Bronchial epithelial cell (primary cell): ENCODE results near the gene DHRS12. TPM values are rescaled to one million over a fixed set of nuclear protein-coding genes. Genes with fewer than 3 reads are reported as not detected.
A peak's percentile ranks its signal among the peaks of the same experiment; 100 is the strongest.

Experiments used
- DNase-seq: peaks from one replicate; pipeline ENCODE4 v3.0.0-alpha.2; 2010; ENCODE audit warnings: low read depth
- FAIRE-seq: peaks from 2 replicates; lab custom pipeline; 2011; peaks lifted over from hg19 to GRCh38; lab: Jason Lieb, UNC
- H3K27me3 ChIP-seq: 2 replicates; pipeline ENCODE4 v1.5.1; 2011; ENCODE audit warnings: low read length; ENCODE audit not compliant: control insufficient read depth, insufficient read depth
- H3K36me3 ChIP-seq: 2 replicates; pipeline ENCODE4 v1.5.1; 2011; ENCODE audit warnings: low read length; ENCODE audit not compliant: control insufficient read depth, insufficient read depth
- H3K4me3 ChIP-seq: 2 replicates; pipeline ENCODE4 v1.5.1; 2011; ENCODE audit warnings: mild to moderate bottlenecking, low read depth, low read length, control low read depth
- total RNA-seq: library from RNA; depleted of rRNA; stranded (reverse); fragments of >200 nt; gene quantifications from 2 replicates; pipeline ENCODE4 v1.2.1, GENCODE V29; 2014
- TF ChIP-seq, protein P1 (sequence below): IDR thresholded peaks from 2 replicates; pipeline ENCODE4 v1.5.1; 2011; ENCODE audit warnings: mild to moderate bottlenecking, moderate library complexity, low read length, control low read depth, inconsistent platforms; ENCODE audit not compliant: insufficient read depth, severe bottlenecking

Gene DHRS12
- total RNA-seq, 1 donor from 2014 or later, result 2.4 TPM

GRCh38 chr13:51767100-51767499 is 36.9 kb downstream of the DHRS12 start:
- TF ChIP-seq, protein P1, sequence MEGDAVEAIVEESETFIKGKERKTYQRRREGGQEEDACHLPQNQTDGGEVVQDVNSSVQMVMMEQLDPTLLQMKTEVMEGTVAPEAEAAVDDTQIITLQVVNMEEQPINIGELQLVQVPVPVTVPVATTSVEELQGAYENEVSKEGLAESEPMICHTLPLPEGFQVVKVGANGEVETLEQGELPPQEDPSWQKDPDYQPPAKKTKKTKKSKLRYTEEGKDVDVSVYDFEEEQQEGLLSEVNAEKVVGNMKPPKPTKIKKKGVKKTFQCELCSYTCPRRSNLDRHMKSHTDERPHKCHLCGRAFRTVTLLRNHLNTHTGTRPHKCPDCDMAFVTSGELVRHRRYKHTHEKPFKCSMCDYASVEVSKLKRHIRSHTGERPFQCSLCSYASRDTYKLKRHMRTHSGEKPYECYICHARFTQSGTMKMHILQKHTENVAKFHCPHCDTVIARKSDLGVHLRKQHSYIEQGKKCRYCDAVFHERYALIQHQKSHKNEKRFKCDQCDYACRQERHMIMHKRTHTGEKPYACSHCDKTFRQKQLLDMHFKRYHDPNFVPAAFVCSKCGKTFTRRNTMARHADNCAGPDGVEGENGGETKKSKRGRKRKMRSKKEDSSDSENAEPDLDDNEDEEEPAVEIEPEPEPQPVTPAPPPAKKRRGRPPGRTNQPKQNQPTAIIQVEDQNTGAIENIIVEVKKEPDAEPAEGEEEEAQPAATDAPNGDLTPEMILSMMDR, result peak; percentile 10
- DNase-seq, result no peak
- H3K4me3 ChIP-seq, result no peak overlapping the region
- no peak for FAIRE-seq
- H3K27me3 ChIP-seq, result no peaks in the 10 kb centered on the region
- H3K36me3 ChIP-seq, result peaks cover 5% of the 10 kb centered on the region

- H3K4me3 ChIP-seq, result no peak overlapping the region
- no peaks in the 10 kb centered on the region for H3K27me3 ChIP-seq
- FAIRE-seq, result peak; percentile 76
- no peak for DNase-seq
- peaks cover 12% of the 10 kb centered on the region for H3K36me3 ChIP-seq
- TF ChIP-seq, protein P1, result no peak
Measured at GRCh38 chr13:51765142-51765515, 38.8 kb downstream of the DHRS12 start.

GRCh38 chr13:51764184-51765141 is 39.5 kb downstream of the DHRS12 start:
- FAIRE-seq (no peak), DNase-seq (peak; percentile 26)
- Histone ChIP-seq H3K4me3 (no peak overlapping the region), H3K36me3 (peaks cover 12% of the 10 kb centered on the region), H3K27me3 (no peaks in the 10 kb centered on the region)
- TF ChIP-seq, protein P1, result no peak

DNA sequence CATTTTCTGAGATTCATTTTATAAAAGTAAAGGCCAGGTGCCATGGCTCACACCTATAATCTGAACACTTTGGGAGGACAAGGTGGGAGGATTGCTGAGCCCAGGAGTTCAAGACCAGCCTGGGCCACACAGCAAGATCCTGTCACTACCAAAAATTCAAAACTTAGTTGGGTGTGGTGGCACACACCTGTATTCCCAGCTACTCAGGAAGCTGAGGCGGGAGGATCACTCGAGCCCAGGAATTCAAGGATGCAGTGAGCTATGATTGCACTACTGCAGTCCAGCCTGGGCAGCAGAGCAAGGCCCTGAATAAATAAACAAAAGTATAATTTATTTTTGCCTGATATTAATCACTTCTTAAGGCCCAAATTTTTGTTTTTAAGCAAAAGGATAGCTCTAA is 40.5 kb downstream of the DHRS12 start:
- DNase-seq, result no peak
- FAIRE-seq, result no peak
- Histone ChIP-seq H3K27me3 (no peaks in the 10 kb centered on the region), H3K36me3 (peaks cover 12% of the 10 kb centered on the region), H3K4me3 (no peak overlapping the region)
- TF ChIP-seq, protein P1, result no peak

DNA sequence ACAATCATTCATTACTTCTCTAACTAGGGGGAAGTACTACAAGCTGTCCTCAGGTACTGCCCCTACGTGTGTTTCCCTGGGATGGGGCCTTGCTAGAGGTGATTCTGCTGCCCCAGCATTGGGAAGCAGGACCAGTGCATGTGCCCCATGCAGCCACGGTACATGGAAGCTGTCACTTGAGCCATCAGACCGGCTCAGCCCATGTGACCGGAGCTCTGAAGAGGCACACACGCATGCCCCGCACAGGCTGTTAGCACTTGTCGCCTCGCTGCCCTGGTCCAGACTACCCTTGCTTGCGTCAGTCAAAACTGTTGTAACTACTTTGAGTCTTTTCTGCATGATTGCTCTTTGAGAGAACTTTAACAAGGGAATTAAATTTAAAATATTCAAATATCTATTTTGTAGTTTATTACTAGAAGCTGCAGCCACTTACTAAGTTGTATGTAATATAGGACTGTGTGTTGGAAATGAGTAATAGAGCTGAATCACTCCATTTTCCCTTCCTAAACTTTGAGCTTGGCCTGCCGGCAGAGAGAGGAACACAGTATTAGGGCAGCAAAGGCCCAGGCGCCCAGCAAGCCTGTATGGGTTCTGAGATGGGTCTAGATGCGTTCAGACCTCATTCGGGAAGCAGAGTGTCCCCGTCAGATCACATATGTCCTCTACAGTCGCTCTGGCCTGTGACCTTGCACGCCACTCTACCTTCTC is 42.2 kb downstream of the DHRS12 start:
- FAIRE-seq, result no peak
- H3K36me3 ChIP-seq, result peaks cover 17% of the 10 kb centered on the region

More for the DNA sequence above, 42.2 kb downstream of the DHRS12 start:
- no peak for DNase-seq
- TF ChIP-seq, protein P1, result no peak
- H3K4me3 ChIP-seq, result no peak overlapping the region
- H3K27me3 ChIP-seq, result no peaks in the 10 kb centered on the region
